ENCODE data around the gene ZBTB5.

Gene ZBTB5

DNA sequence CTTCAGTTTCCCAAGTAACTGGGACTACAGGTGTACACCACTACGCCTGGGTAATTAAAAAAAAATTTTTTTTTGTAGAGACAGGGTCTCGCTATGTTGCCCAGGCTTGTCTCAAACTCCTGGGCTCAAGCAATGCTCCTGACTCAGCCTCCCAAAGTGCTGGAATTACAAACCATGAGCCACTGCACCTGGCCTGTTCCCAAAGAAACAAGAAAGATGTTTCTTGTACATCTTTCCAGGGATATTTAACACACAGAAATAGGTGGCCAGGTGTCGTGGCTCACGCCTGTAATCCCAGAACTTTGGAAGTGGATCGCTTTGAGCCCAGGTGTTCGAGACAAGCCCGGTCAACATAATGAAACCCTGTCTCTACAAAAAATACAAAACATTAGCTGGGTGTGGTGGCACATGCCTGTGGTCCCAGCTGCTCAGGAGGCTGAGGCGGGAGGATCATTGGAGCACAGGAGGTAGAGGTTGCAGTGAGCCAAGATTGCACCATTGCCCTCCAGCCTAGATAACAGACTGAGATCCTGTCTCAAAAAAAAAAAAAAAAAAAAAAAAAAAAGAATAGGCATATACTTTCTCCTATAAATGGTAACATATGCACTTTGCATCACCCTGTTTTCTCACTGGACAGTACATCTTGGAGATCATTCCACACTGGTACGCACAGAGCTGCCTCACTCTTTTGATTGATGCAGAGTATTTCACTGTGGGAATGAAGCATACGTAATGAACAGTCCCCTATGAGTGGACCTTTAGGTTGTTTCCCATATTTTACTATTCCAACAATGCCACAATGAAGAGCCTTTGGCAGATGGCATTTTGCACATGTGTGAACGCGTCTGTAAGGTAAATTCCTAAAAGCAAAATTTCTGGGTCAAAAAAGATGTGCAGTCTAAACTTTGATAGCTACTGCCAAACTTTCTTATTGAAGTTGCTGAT lies 44.7 kb downstream of the ZBTB5 start:
- Histone ChIP-seq H3K27ac (no peak overlapping the region), H3K36me3 (peaks cover 16% of the 10 kb centered on the region), H3K4me3 (ENCODE audit: low read depth, low read length) (no peak overlapping the region), H3K27me3 (ENCODE audit: insufficient read depth, low read depth, severe bottlenecking) (no peaks in the 10 kb centered on the region), H3K9me3 (ENCODE audit: severe bottlenecking) (no peaks in the 10 kb centered on the region)
- TF ChIP-seq, protein P1, sequence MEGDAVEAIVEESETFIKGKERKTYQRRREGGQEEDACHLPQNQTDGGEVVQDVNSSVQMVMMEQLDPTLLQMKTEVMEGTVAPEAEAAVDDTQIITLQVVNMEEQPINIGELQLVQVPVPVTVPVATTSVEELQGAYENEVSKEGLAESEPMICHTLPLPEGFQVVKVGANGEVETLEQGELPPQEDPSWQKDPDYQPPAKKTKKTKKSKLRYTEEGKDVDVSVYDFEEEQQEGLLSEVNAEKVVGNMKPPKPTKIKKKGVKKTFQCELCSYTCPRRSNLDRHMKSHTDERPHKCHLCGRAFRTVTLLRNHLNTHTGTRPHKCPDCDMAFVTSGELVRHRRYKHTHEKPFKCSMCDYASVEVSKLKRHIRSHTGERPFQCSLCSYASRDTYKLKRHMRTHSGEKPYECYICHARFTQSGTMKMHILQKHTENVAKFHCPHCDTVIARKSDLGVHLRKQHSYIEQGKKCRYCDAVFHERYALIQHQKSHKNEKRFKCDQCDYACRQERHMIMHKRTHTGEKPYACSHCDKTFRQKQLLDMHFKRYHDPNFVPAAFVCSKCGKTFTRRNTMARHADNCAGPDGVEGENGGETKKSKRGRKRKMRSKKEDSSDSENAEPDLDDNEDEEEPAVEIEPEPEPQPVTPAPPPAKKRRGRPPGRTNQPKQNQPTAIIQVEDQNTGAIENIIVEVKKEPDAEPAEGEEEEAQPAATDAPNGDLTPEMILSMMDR (IDR thresholded peaks at IDR 0.05; ENCODE audit: low read depth, low read length): no peak
- DNase-seq: no peak

DNA sequence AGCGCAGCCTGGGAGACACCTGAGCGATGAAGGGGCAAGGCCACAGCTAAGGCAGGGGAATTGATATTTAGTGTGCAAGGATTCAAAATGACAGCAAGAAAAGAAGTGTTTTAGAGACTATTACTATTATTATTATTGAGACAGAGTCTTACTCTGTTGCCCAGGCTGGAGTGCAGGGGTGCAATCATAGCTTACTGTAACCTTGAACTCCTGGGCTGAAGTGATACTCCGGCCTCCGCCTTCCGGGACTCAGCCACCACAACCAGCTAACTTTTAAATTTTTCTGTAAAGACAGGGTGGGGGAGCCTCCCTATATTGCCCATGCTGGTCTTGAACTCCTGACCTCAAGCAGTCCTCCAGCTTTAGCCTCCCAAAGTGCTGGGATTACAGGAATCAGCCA lies 46.0 kb downstream of the ZBTB5 start:
- Histone ChIP-seq H3K27me3 (ENCODE audit: insufficient read depth, low read depth, severe bottlenecking) (no peaks in the 10 kb centered on the region), H3K27ac (no peak overlapping the region), H3K4me3 (ENCODE audit: low read depth, low read length) (no peak overlapping the region), H3K36me3 (peaks cover 9% of the 10 kb centered on the region), H3K9me3 (ENCODE audit: severe bottlenecking) (no peaks in the 10 kb centered on the region)
- TF ChIP-seq, protein P1 (IDR thresholded peaks at IDR 0.05; ENCODE audit: low read depth, low read length): no peak
- DNase-seq: no peak

DNA sequence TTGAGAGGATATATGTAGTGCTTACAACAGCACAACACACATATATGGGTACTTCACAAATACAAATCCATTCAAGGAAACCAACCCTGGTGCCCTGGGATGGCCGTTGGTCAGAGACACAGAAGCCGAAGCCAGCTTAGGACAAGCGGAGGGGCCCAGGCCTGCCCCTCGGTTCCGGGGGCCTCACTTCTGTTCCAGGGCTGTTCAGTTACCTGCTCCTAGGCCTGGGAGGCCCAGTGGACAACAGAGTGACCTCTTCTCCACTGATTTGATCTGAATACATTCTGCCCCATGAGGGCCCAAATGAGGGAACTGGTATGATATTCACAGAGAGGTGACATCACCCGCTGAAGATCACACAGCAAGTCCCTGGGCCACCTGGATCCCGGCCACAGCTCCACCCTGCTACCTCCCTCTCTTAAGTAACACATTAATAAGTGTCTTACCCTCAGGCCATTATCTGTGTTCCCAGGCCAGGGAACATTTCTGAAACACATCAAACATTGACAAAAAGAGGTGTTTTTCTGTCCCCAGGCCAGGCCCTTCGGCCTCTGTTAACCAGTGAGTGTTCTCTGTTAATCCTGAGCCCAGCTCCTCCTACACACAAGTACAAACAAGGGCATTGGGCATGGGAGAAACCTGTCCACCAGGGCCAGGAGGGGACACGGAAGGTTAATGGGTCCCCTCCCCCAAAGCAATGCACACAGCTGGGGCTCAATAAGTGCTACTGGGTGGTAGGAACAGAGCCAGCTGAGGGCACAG lies 47.2 kb downstream of the ZBTB5 start:
- H3K27ac ChIP-seq: no peak overlapping the region

DNA sequence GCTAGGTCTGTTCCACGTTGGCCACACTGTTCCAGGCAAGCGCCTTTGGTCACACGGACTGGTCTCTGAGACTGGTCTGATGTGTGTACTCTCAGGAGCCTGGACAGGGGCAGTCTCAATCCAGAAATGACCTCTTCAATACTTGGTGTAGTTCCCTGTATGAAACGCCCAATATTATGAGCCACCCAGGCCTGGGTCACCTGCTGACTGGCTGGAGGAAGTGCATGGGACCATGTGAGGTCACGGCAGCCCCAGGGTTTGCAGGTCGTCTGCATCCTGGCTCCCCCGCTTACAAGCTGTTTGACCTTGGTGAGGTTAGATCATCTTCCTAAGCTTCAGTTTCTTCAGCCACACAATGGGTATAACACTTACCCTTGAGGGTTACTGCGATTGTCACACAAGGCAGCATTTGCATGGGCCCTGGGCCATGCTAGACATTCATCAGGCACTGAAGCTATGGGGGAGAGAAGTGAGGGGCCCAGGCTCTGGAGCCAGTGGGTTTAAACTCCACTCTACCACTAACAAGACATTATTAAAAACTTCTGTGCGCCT lies 47.9 kb downstream of the ZBTB5 start:
- TF ChIP-seq, protein P1 (IDR thresholded peaks at IDR 0.05; ENCODE audit: low read depth, low read length): no peak
- Histone ChIP-seq H3K4me3 (ENCODE audit: low read depth, low read length) (no peak overlapping the region), H3K27me3 (ENCODE audit: insufficient read depth, low read depth, severe bottlenecking) (no peaks in the 10 kb centered on the region), H3K36me3 (no peaks in the 10 kb centered on the region), H3K9me3 (ENCODE audit: severe bottlenecking) (no peaks in the 10 kb centered on the region), H3K27ac (no peak overlapping the region)
- no peak for DNase-seq

More for the DNA sequence above, 47.2 kb downstream of the ZBTB5 start:
- no peak overlapping the region for H3K4me3 ChIP-seq (ENCODE audit: low read depth, low read length)
- DNase-seq: no peak
- no peaks in the 10 kb centered on the region for H3K27me3 ChIP-seq (ENCODE audit: insufficient read depth, low read depth, severe bottlenecking)
- H3K9me3 ChIP-seq (ENCODE audit: severe bottlenecking): no peaks in the 10 kb centered on the region
- TF ChIP-seq, protein P1 (IDR thresholded peaks at IDR 0.05; ENCODE audit: low read depth, low read length): no peak
- peaks cover 3% of the 10 kb centered on the region for H3K36me3 ChIP-seq

DNA sequence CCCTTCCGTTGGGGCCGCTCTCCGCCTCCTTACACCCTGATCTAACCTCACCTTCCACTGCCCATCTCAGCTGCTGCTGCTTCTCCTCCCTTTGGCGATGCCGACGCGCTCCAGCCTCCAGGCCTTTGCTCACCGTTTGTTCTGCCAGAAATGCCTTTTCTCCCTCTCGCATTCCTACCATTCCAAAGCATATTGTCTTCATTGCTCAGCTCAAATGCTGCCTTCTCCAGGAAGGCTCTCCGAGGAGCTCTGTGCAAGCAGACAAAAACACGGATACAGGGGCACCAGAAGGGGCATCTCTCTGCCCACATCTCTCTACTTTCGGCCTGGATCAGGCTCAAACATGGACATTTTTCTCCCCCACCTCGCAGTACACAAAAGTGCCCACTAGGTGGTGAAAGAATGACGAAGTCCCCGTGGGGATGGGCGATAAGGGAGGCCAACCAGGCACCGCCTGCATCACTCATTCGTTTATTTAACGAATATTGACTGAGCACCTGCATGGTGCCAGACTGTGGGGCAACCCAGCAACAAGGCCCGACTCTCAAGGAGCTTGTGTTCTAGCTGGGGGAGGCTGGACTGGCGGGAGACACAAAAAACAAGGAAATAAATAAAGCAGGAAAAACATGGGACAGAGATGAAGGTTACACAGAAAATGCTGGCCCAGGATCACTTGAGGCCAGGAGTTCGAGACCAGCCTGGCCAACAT lies 50.1 kb downstream of the ZBTB5 start:
- Histone ChIP-seq H3K36me3 (no peaks in the 10 kb centered on the region), H3K27ac (peak overlapping the region; percentile 33), H3K4me3 (ENCODE audit: low read depth, low read length) (no peak overlapping the region), H3K9me3 (ENCODE audit: severe bottlenecking) (no peaks in the 10 kb centered on the region), H3K27me3 (ENCODE audit: insufficient read depth, low read depth, severe bottlenecking) (no peaks in the 10 kb centered on the region)
- DNase-seq: peak; percentile 83
- TF ChIP-seq, protein P1 (IDR thresholded peaks at IDR 0.05; ENCODE audit: low read depth, low read length): peak; percentile 72
